Measurements from ENCODE around the gene BTBD16.

BTBD16 gene

GRCh38 chr10:122271076-122271475 lies at the start of gene BTBD16:
Gene BTBD16 (plus strand): TSS chr10:122271296. CDS start chr10:122275082, 3,786 bp downstream.
- no peak within 1 kb of the TSS for H3K27ac ChIP-seq (ENCODE audit: low read length)
- peaks cover 0 to 3% of the 10 kb centered on the region in 2 donors for H3K36me3 ChIP-seq (ENCODE audit: control insufficient read depth in 1 of 2, insufficient read depth in 2 of 2, low read length in 2 of 2)
- H3K27me3 ChIP-seq (ENCODE audit: low read depth, low read length) = no peaks in the 10 kb centered on the region
- H3K4me1 ChIP-seq (ENCODE audit: control insufficient read depth in 1 of 2, insufficient read depth in 2 of 2, low read length in 2 of 2) = no peaks in the 10 kb centered on the region
- no peak within 1 kb of the TSS for H3K4me3 ChIP-seq (ENCODE audit: low read depth in 1 of 2, low read length in 2 of 2)
- H3K9me3 ChIP-seq (ENCODE audit: control insufficient read depth in 1 of 2, low read length in 2 of 2) = no peaks in the 10 kb centered on the region

GRCh38 chr10:122221958-122222357 lies 49.1 kb upstream of the BTBD16 start:
- H3K4me3 ChIP-seq (ENCODE audit: low read depth in 1 of 2, low read length in 2 of 2) = no peak overlapping the region
- H3K27ac ChIP-seq (ENCODE audit: low read length) = no peak overlapping the region
- no peaks in the 10 kb centered on the region for H3K27me3 ChIP-seq (ENCODE audit: low read depth, low read length)
- no peaks in the 10 kb centered on the region for H3K9me3 ChIP-seq (ENCODE audit: control insufficient read depth in 1 of 2, low read length in 2 of 2)
- H3K36me3 ChIP-seq (ENCODE audit: control insufficient read depth in 1 of 2, insufficient read depth in 2 of 2, low read length in 2 of 2) = peaks cover 19 to 66% of the 10 kb centered on the region in 2 donors
- no peaks in the 10 kb centered on the region for H3K4me1 ChIP-seq (ENCODE audit: control insufficient read depth in 1 of 2, insufficient read depth in 2 of 2, low read length in 2 of 2)

DNA sequence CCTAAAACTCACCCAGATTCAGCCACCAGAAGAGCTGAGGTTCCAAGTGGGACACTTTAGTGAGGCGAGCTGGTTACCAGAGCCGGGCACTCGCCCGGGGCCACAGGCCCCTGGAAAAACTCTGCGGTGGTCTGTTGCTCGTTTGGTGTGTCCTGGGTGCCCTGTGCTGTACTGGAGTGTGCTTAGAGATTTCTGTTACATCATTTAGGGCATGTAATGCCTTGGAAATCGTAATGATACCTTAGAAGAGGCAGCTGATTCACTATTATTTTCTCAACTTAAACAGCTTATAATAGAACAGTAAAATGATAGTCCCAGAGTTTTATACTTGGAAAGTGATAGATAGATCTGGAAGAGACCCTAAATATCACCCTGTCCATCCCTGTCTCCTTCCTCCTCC lies 48.5 kb upstream of the BTBD16 start:
- H3K27ac ChIP-seq (ENCODE audit: low read length) = no peak overlapping the region
- no peaks in the 10 kb centered on the region for H3K27me3 ChIP-seq (ENCODE audit: low read depth, low read length)
- H3K9me3 ChIP-seq (ENCODE audit: control insufficient read depth in 1 of 2, low read length in 2 of 2) = no peaks in the 10 kb centered on the region
- H3K4me3 ChIP-seq (ENCODE audit: low read depth in 1 of 2, low read length in 2 of 2) = no peak overlapping the region
- no peaks in the 10 kb centered on the region for H3K4me1 ChIP-seq (ENCODE audit: control insufficient read depth in 1 of 2, insufficient read depth in 2 of 2, low read length in 2 of 2)
- H3K36me3 ChIP-seq (ENCODE audit: control insufficient read depth in 1 of 2, insufficient read depth in 2 of 2, low read length in 2 of 2) = peaks cover 23 to 67% of the 10 kb centered on the region in 2 donors

GRCh38 chr10:122224159-122224558 lies 46.9 kb upstream of the BTBD16 start:
- peaks cover 26 to 67% of the 10 kb centered on the region in 2 donors for H3K36me3 ChIP-seq (ENCODE audit: control insufficient read depth in 1 of 2, insufficient read depth in 2 of 2, low read length in 2 of 2)
- H3K4me1 ChIP-seq (ENCODE audit: control insufficient read depth in 1 of 2, insufficient read depth in 2 of 2, low read length in 2 of 2) = no peaks in the 10 kb centered on the region

DNA sequence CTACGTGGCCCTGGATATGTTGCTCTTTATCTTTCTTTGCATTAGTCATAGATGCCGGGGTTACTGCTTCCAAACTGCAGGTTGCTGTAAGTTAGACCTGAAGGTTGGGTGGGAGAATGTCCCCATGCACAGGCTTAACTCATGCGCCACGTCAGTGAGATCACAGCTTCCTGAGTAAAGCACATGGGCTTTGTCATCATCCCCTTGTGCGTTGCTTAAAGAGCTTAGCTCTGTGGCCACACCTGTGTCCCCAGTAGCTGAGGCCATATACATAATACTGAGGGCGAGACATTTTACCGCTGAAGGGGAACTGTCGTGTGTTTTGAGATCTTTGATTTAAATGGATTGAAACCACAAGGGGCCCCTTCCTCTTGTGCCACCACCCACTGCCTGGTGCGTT lies 45.8 kb upstream of the BTBD16 start:
- Histone ChIP-seq H3K27ac (ENCODE audit: low read length) (no peak overlapping the region), H3K9me3 (ENCODE audit: control insufficient read depth in 1 of 2, low read length in 2 of 2) (no peaks in the 10 kb centered on the region), H3K36me3 (ENCODE audit: control insufficient read depth in 1 of 2, insufficient read depth in 2 of 2, low read length in 2 of 2) (peaks cover 33 to 74% of the 10 kb centered on the region in 2 donors), H3K27me3 (ENCODE audit: low read depth, low read length) (no peaks in the 10 kb centered on the region), H3K4me3 (ENCODE audit: low read depth in 1 of 2, low read length in 2 of 2) (no peak overlapping the region), H3K4me1 (ENCODE audit: control insufficient read depth in 1 of 2, insufficient read depth in 2 of 2, low read length in 2 of 2) (no peaks in the 10 kb centered on the region)

More at GRCh38 chr10:122224159-122224558, 46.9 kb upstream of the BTBD16 start:
- H3K27ac ChIP-seq (ENCODE audit: low read length) = no peak overlapping the region
- H3K9me3 ChIP-seq (ENCODE audit: control insufficient read depth in 1 of 2, low read length in 2 of 2) = no peaks in the 10 kb centered on the region
- no peak overlapping the region for H3K4me3 ChIP-seq (ENCODE audit: low read depth in 1 of 2, low read length in 2 of 2)
- no peaks in the 10 kb centered on the region for H3K27me3 ChIP-seq (ENCODE audit: low read depth, low read length)

- H3K36me3 ChIP-seq (ENCODE audit: control insufficient read depth in 1 of 2, insufficient read depth in 2 of 2, low read length in 2 of 2) = peaks cover 35 to 78% of the 10 kb centered on the region in 2 donors
- H3K4me3 ChIP-seq (ENCODE audit: low read depth in 1 of 2, low read length in 2 of 2) = no peak overlapping the region
- H3K4me1 ChIP-seq (ENCODE audit: control insufficient read depth in 1 of 2, insufficient read depth in 2 of 2, low read length in 2 of 2) = no peaks in the 10 kb centered on the region
- no peak overlapping the region for H3K27ac ChIP-seq (ENCODE audit: low read length)
- no peaks in the 10 kb centered on the region for H3K9me3 ChIP-seq (ENCODE audit: control insufficient read depth in 1 of 2, low read length in 2 of 2)
- H3K27me3 ChIP-seq (ENCODE audit: low read depth, low read length) = no peaks in the 10 kb centered on the region
Measured at GRCh38 chr10:122227754-122228153, 43.3 kb upstream of the BTBD16 start.

DNA sequence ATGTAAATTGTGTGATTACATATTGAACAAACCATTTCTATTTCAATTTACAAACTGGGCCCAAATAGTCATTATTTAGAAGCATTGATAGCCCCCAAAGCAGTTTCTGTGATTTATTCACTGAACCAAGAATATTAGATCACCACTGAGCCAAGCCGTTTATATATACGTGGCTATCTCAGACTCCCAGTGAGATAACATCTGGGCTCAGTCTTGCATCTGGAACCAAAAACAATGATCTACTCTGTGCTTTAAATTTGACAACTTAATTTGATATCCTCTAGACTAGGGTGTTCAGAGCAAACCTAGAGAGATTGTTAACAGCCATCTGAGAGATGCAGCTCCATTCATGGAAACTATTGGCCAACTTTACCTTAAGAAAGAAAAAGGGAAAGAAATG lies 41.4 kb upstream of the BTBD16 start:
- Histone ChIP-seq H3K4me1 (ENCODE audit: control insufficient read depth in 1 of 2, insufficient read depth in 2 of 2, low read length in 2 of 2) (no peaks in the 10 kb centered on the region), H3K9me3 (ENCODE audit: control insufficient read depth in 1 of 2, low read length in 2 of 2) (no peaks in the 10 kb centered on the region), H3K27ac (ENCODE audit: low read length) (no peak overlapping the region), H3K4me3 (ENCODE audit: low read depth in 1 of 2, low read length in 2 of 2) (no peak overlapping the region), H3K27me3 (ENCODE audit: low read depth, low read length) (no peaks in the 10 kb centered on the region), H3K36me3 (ENCODE audit: control insufficient read depth in 1 of 2, insufficient read depth in 2 of 2, low read length in 2 of 2) (peaks cover 35 to 75% of the 10 kb centered on the region in 2 donors)

- Histone ChIP-seq H3K36me3 (ENCODE audit: control insufficient read depth in 1 of 2, insufficient read depth in 2 of 2, low read length in 2 of 2) (peaks cover 35 to 70% of the 10 kb centered on the region in 2 donors), H3K27me3 (ENCODE audit: low read depth, low read length) (no peaks in the 10 kb centered on the region), H3K9me3 (ENCODE audit: control insufficient read depth in 1 of 2, low read length in 2 of 2) (no peaks in the 10 kb centered on the region), H3K27ac (ENCODE audit: low read length) (no peak overlapping the region), H3K4me1 (ENCODE audit: control insufficient read depth in 1 of 2, insufficient read depth in 2 of 2, low read length in 2 of 2) (no peaks in the 10 kb centered on the region), H3K4me3 (ENCODE audit: low read depth in 1 of 2, low read length in 2 of 2) (no peak overlapping the region)
Measured at GRCh38 chr10:122230222-122230621, 40.9 kb upstream of the BTBD16 start.

DNA sequence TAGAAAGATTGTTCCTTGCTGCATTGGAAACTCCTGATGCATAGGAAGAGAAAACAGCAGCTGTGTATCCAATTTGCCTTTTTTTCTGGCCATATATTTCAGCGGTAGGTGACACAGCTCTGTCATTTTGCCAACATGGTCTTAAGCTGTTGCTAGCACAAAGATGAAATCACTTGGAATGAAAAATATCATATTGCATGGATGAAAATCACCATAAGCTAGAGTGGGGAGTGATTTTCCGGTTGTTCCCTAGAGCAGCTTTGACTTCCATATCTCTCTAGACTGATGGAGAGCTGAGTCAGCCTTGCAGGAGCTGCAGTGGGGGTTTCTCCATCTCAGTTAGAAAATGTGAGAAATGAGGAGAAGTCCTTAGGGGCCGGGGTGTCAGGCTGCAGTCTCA lies 38.3 kb upstream of the BTBD16 start:
- Histone ChIP-seq H3K4me1 (ENCODE audit: control insufficient read depth in 1 of 2, insufficient read depth in 2 of 2, low read length in 2 of 2) (no peaks in the 10 kb centered on the region), H3K36me3 (ENCODE audit: control insufficient read depth in 1 of 2, insufficient read depth in 2 of 2, low read length in 2 of 2) (peaks cover 34 to 68% of the 10 kb centered on the region in 2 donors), H3K9me3 (ENCODE audit: control insufficient read depth in 1 of 2, low read length in 2 of 2) (no peaks in the 10 kb centered on the region), H3K27me3 (ENCODE audit: low read depth, low read length) (no peaks in the 10 kb centered on the region), H3K4me3 (ENCODE audit: low read depth in 1 of 2, low read length in 2 of 2) (no peak overlapping the region), H3K27ac (ENCODE audit: low read length) (no peak overlapping the region)

DNA sequence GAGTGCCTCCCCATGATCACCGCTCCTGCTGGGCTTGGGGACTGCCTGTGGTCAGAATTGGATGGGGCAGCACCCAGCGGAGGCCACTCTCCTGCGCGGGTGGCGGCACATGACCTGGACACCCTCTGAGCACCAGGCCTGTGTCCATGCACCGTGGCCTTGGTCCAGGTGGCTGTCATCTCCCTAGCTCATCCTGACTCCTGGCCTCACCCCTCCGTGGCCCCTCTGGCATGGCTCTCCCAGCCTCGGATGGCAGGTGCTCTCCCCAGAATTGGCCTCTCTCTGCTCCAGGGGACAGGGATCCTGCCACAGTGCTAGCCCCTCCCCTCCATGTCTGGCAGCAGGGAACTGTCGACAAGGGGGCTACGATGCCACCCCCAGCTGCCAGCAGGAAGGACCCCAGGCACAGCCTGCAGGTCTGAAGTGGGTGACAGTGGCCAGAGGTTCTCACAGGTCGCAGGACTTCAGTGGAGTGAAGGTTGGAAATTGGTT lies 37.2 kb upstream of the BTBD16 start:
- no peaks in the 10 kb centered on the region for H3K9me3 ChIP-seq (ENCODE audit: control insufficient read depth in 1 of 2, low read length in 2 of 2)
- no peaks in the 10 kb centered on the region for H3K4me1 ChIP-seq (ENCODE audit: control insufficient read depth in 1 of 2, insufficient read depth in 2 of 2, low read length in 2 of 2)
- no peak overlapping the region for H3K4me3 ChIP-seq (ENCODE audit: low read depth in 1 of 2, low read length in 2 of 2)
- H3K27ac ChIP-seq (ENCODE audit: low read length) = no peak overlapping the region
- H3K36me3 ChIP-seq (ENCODE audit: control insufficient read depth in 1 of 2, insufficient read depth in 2 of 2, low read length in 2 of 2) = peaks cover 28 to 59% of the 10 kb centered on the region in 2 donors
- H3K27me3 ChIP-seq (ENCODE audit: low read depth, low read length) = no peaks in the 10 kb centered on the region

DNA sequence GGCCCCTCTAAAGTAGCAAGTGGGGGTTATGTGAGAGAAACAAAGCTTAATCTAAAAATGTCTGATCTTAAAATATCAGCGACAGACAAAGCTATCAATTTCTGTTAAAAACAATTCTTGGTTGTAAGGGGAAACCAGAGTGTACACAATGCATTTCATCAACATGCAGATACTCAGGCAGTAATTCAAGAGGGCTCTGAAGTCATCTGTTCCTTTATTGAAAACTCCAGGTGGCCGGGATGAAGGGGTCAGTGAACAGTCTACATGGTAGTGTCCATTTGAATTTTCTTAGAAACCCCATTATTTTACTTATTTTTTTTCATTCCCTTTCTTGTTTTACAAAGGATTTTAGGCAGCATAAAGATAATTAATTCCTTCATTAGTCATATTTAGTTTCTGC lies 36.7 kb upstream of the BTBD16 start:
- no peaks in the 10 kb centered on the region for H3K27me3 ChIP-seq (ENCODE audit: low read depth, low read length)
- no peaks in the 10 kb centered on the region for H3K9me3 ChIP-seq (ENCODE audit: control insufficient read depth in 1 of 2, low read length in 2 of 2)
- H3K4me1 ChIP-seq (ENCODE audit: control insufficient read depth in 1 of 2, insufficient read depth in 2 of 2, low read length in 2 of 2) = no peaks in the 10 kb centered on the region
- no peak overlapping the region for H3K4me3 ChIP-seq (ENCODE audit: low read depth in 1 of 2, low read length in 2 of 2)
- H3K27ac ChIP-seq (ENCODE audit: low read length) = no peak overlapping the region
- H3K36me3 ChIP-seq (ENCODE audit: control insufficient read depth in 1 of 2, insufficient read depth in 2 of 2, low read length in 2 of 2) = peaks cover 26 to 58% of the 10 kb centered on the region in 2 donors

- H3K27ac ChIP-seq (ENCODE audit: low read length) = no peak overlapping the region
- H3K27me3 ChIP-seq (ENCODE audit: low read depth, low read length) = no peaks in the 10 kb centered on the region
Measured at GRCh38 chr10:122236690-122237306, 34.3 kb upstream of the BTBD16 start.

More at GRCh38 chr10:122236690-122237306, 34.3 kb upstream of the BTBD16 start:
- Histone ChIP-seq H3K9me3 (ENCODE audit: control insufficient read depth in 1 of 2, low read length in 2 of 2) (no peaks in the 10 kb centered on the region), H3K4me1 (ENCODE audit: control insufficient read depth in 1 of 2, insufficient read depth in 2 of 2, low read length in 2 of 2) (no peaks in the 10 kb centered on the region), H3K36me3 (ENCODE audit: control insufficient read depth in 1 of 2, insufficient read depth in 2 of 2, low read length in 2 of 2) (peaks cover 14 to 57% of the 10 kb centered on the region in 2 donors), H3K4me3 (ENCODE audit: low read depth in 1 of 2, low read length in 2 of 2) (no peak overlapping the region)

All from muscle layer of duodenum (tissue), 2 donors.